Natural killer cell (primary cell): ENCODE measurements around the gene SPATA20. TPM values are rescaled to one million over a fixed set of nuclear protein-coding genes. Genes with fewer than 3 reads are reported as not detected.

Source experiments
- ATAC-seq, 3 donors: fragments of 150-1000 bp in 2 of 3; fragments of 200-7000 bp in 1 of 3; cut with Tn5 transposase; 1 replicate in 1 of 3; 2 replicates in 2 of 3; pipeline ENCODE4 v1.10.0; 2021; ENCODE audit warnings: mild to moderate bottlenecking in 2 of 3, moderate library complexity in 2 of 3
- DNase-seq, 2 donors: peaks; one replicate each; pipeline versions ENCODE4 v3.0.0 to v3.0.0-alpha.2; 2013 to 2021; ENCODE audit warnings: mixed read lengths in 1 of 2
- H3K27ac ChIP-seq: one replicate; pipeline ENCODE4 v1.5.1; 2013; ENCODE audit warnings: mild to moderate bottlenecking, low read length
- H3K27me3 ChIP-seq: one replicate; pipeline ENCODE4 v1.6.1; 2013; ENCODE audit warnings: low read length; ENCODE audit not compliant: control insufficient read depth, insufficient read depth
- H3K36me3 ChIP-seq: one replicate; pipeline ENCODE4 v1.6.1; 2013; ENCODE audit warnings: low read length; ENCODE audit not compliant: control insufficient read depth, insufficient read depth
- H3K4me1 ChIP-seq: one replicate; pipeline ENCODE4 v1.6.1; 2013; ENCODE audit warnings: low read length; ENCODE audit not compliant: control insufficient read depth, insufficient read depth
- H3K4me3 ChIP-seq: one replicate; pipeline ENCODE4 v1.5.1; 2013; ENCODE audit warnings: low read length
- H3K9me3 ChIP-seq: one replicate; pipeline ENCODE4 v1.6.1; 2013; ENCODE audit warnings: low read length; ENCODE audit not compliant: control insufficient read depth, insufficient read depth
- H3K27ac Mint-ChIP-seq, 2 donors: one replicate each; pipeline ENCODE4 v1.8.0; 2022; ENCODE audit warnings: mild to moderate bottlenecking in 2 of 2, mixed read lengths in 2 of 2, moderate library complexity in 1 of 2
- H3K27me3 Mint-ChIP-seq, 2 donors: one replicate each; pipeline ENCODE4 v1.8.0; 2022; ENCODE audit warnings: low read depth in 2 of 2, mixed read lengths in 2 of 2
- H3K36me3 Mint-ChIP-seq: one replicate; pipeline ENCODE4 v1.8.0; 2022; ENCODE audit warnings: mixed read lengths
- H3K4me1 Mint-ChIP-seq, 2 donors: one replicate each; pipeline ENCODE4 v1.8.0; 2022; ENCODE audit warnings: mixed read lengths in 2 of 2
- H3K4me3 Mint-ChIP-seq: one replicate; pipeline ENCODE4 v1.8.0; 2022; ENCODE audit warnings: mild to moderate bottlenecking, moderate library complexity, mixed read lengths
- H3K9me3 Mint-ChIP-seq, 2 donors: one replicate each; pipeline ENCODE4 v1.8.0; 2022; ENCODE audit warnings: mixed read lengths in 2 of 2
- CTCF ChIP-seq: fragments of 200-600 bp; IDR thresholded peaks from one replicate; pipeline ENCODE4 v1.8.0; 2022; ENCODE audit warnings: antibody characterized with exemption
- WGBS: methylation state at CpG from one replicate; pipeline ENCODE4 v1.1.7; 2013; ENCODE audit warnings: missing lambda C conversion rate; ENCODE audit not compliant: insufficient coverage; 5-methylcytosine and 5-hydroxymethylcytosine counted together
- intact Hi-C: fragments of 100-400 bp; cut with micrococcal nuclease; formaldehyde crosslinking; loops from one replicate; pipeline ENCODE4 v1.14.2; 2022
- total RNA-seq, 4 donors: library from RNA; stranded (reverse); fragments of 120-200 nt in 1 of 4; gene quantifications; one replicate each; pipeline versions ENCODE4 v1.2.3 to v1.2.4, GENCODE V29; 2013 to 2022

SPATA20 gene
- total RNA-seq, 3 donors from 2014 or later (not counting 1 experiment from before 2014, with no cell fraction given) = 30.7 to 45.5 (median 32.5) TPM

DNA sequence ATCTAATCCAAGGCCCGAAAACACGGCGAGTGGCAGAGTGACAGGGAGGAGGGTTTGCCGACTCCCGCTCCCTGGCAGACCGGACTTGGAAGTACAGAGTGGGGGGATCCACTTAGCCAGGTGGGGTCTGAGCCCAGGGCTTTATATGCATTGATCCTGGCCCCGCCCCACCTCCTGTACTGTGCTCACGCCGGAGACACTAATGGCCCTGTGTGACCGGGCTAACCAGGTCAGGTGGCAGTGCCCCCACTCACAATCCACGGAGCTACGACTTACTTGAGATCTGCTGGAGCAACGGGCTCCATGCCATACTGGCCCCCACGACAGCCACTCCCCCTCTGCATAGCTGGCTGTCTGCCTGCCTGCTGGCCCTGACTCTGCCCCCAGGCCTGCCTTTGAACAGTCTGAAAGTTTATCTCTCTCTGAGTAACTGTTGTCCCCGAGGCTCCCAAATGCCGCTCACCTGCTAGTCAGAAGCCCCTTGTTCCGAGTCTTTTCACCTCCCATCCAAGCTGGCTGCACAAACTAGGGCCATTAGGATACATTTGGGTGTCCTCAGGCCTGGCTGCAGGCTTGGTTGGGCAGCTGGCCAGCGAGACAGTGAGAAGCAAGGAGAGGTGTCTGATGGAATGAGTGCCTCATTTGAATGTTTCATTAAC lies 41.5 kb downstream of the SPATA20 start:
- Mint-ChIP-seq H3K9me3 (no peaks in the 10 kb centered on the region), H3K4me3 (no peak overlapping the region), H3K4me1 (no peaks in the 10 kb centered on the region), H3K36me3 (no peaks in the 10 kb centered on the region), H3K27ac (no peak overlapping the region), H3K27me3 (peaks cover 0 to 10% of the 10 kb centered on the region in 2 donors)
- Histone ChIP-seq H3K27me3 (no peaks in the 10 kb centered on the region), H3K4me3 (no peak overlapping the region), H3K9me3 (no peaks in the 10 kb centered on the region), H3K27ac (no peak overlapping the region), H3K4me1 (no peaks in the 10 kb centered on the region), H3K36me3 (no peaks in the 10 kb centered on the region)
- no peak for DNase-seq
- no peak for ATAC-seq
- no peak for TF ChIP-seq CTCF
- intact Hi-C loops = no loop called here
- 83% methylated on average over 18 of the region's 18 CpGs for WGBS

- Histone ChIP-seq H3K27ac (no peak overlapping the region), H3K9me3 (no peaks in the 10 kb centered on the region), H3K4me1 (no peaks in the 10 kb centered on the region), H3K27me3 (no peaks in the 10 kb centered on the region), H3K4me3 (no peak overlapping the region), H3K36me3 (no peaks in the 10 kb centered on the region)
- Mint-ChIP-seq H3K27ac (no peak overlapping the region), H3K4me3 (no peak overlapping the region), H3K9me3 (no peaks in the 10 kb centered on the region), H3K4me1 (no peaks in the 10 kb centered on the region), H3K36me3 (no peaks in the 10 kb centered on the region), H3K27me3 (peaks cover 0 to 6% of the 10 kb centered on the region in 2 donors)
- DNase-seq (no peak), ATAC-seq (no peak)
- WGBS = 76% methylated on average over 10 of the region's 10 CpGs
- intact Hi-C loops = no loop called here
- no peak for TF ChIP-seq CTCF
Observed at GRCh38 chr17:50589095-50589705, 42.2 kb downstream of the SPATA20 start.

- no peak for DNase-seq
- Mint-ChIP-seq H3K27me3 (peaks cover 0 to 2% of the 10 kb centered on the region in 2 donors), H3K36me3 (no peaks in the 10 kb centered on the region), H3K27ac (no peak overlapping the region), H3K4me3 (no peak overlapping the region), H3K9me3 (no peaks in the 10 kb centered on the region), H3K4me1 (no peaks in the 10 kb centered on the region)
- ATAC-seq = no peak
- Histone ChIP-seq H3K4me1 (no peaks in the 10 kb centered on the region), H3K27me3 (no peaks in the 10 kb centered on the region), H3K27ac (no peak overlapping the region), H3K4me3 (no peak overlapping the region), H3K9me3 (no peaks in the 10 kb centered on the region), H3K36me3 (no peaks in the 10 kb centered on the region)
- no peak for TF ChIP-seq CTCF
- 93% methylated on average over 24 of the region's 24 CpGs for WGBS
- intact Hi-C loops = no loop called here
Observed at GRCh38 chr17:50590946-50591737, 44.2 kb downstream of the SPATA20 start.
